GM19468 (cell line): Measurements from ENCODE around the gene FBXO8.
"Not testable (repeated sequence)": the region's sequence is repeated elsewhere in the genome, so short reads cannot be mapped to it uniquely, and the experiment has no call there.

Source experiments
- ATAC-seq: cut with Tn5 transposase; IDR thresholded peaks from one replicate; pipeline ENCODE4 v1.9.1; 2021; ENCODE audit warnings: mild to moderate bottlenecking, moderate library complexity, moderate number of reproducible peaks; ENCODE audit not compliant: unreplicated experiment; ENCODE audit errors: extremely low read depth

FBXO8 gene

GRCh38 chr4:174286870-174287269, 3.4 kb upstream of the FBXO8 start:
- no peak for ATAC-seq

- ATAC-seq: no peak
Observed at GRCh38 chr4:174284487-174284886, 1.0 kb upstream of the FBXO8 start.

GRCh38 chr4:174282836-174283506, 496 bp downstream of the FBXO8 start:
- ATAC-seq: peak; percentile 100

DNA sequence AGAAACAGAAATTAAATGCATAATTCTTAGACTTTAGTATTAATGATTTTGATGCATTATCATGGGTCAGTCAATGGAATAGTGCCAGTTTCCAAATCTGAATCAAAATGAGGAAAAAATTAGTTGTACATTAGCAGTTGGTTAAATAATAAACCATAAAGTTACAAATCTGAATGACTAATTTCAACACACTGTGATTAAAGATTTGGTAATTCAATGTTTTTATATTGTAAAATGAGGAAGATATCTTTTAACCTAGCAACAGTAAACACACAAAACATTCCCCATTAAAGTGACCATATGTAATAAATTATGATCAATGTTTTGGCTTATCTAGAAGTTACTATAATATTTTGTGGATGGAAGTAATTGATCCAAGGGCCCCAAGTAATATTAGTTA, 1.6 kb downstream of the FBXO8 start:
- no peak for ATAC-seq

DNA sequence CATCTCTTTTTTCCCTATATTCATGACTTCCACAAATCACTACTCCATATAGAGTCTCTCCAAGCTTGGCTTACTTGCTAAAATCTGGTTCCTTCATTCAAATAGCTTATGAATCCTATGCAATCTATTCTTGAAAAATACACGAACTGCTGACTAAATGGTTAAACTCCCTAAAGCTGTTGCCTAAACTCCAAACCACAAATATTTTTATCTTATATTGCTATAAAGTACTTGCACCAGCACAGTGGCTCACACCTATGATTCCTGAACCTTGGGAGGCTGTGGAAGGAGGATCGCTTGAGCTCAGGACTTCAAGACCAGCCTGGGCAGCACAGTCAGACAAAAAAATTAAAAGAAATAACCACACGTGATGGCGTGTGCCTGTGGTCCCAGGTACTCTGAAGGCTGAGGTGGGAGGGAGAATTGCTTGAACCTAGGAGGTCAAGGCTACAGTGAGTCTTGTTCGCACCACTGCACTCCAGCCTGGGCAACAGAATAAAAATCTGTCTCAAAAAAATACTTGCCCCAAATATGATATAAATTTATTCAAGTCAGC, 2.2 kb downstream of the FBXO8 start:
- no peak for ATAC-seq

DNA sequence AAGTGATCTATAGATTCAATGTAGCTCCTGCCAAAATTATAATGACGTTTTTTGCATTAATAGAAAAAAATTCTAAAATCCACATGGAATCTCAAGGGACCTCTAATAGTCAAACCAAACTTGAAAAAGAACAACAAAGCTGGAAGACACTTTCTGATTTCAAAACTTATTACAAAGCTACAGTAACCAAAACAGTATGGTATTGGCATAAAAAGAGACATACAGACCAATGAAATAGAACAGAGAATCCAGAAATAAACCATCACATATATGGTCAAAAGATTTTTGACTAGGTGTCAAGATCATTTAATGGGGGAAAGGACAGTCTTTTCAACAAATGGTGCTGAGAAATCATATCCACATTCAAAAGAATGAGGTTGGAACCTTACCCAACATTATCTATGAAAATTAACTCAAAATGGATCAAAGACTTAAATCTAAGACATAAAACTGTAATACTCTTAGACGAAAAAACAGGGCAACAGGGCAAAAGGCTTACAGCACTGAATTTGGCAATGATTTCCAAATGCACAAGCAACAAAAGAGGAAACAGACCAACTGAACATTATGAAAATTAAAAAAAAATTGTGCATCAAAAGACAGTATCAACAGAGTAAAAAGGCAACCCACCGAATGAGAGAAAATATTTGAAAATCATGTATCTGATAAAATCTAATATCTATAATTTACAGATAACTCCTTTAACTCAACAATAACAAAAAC, 3.9 kb downstream of the FBXO8 start:
- no peak for ATAC-seq

DNA sequence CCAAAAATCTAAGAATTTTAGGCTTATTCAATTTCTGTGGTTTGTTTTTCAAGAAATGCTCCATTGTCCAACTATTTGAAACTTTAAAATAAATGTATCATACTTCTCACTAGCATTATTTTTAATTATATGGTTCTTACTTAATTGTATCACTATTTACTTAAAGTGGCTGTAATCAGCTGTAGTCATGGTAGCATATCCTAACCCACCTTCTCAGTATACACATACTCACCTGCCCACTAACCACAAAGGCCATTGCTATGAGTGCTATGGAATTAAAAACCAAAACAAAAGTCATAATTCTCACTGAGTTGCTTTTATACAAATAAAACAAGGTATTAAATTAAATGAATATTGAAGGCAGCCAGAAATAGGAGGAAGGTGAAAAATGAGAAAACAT, 5.0 kb downstream of the FBXO8 start:
- no peak for ATAC-seq

GRCh38 chr4:174277433-174277832, 6.0 kb downstream of the FBXO8 start:
- no peak for ATAC-seq

GRCh38 chr4:174275101-174275500, 8.4 kb downstream of the FBXO8 start:
- ATAC-seq: no peak

DNA sequence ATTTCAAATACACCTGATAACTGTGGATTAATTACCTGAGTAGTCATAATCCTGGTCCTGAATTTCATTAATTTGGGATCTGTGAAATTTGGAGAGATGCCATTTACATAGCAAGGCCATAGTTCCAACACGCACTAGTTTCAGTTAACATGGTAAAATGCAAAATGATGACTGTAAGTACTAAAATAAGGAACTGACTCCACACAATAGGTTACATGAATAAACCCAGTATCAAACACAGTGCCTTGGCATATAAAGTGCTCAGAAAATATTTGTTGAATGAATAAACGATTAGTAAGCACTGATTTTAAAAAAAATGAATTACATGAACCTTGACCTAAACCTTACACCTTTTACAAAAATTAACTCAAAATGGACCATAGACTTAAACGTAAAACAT, 9.0 kb downstream of the FBXO8 start:
- no peak for ATAC-seq

DNA sequence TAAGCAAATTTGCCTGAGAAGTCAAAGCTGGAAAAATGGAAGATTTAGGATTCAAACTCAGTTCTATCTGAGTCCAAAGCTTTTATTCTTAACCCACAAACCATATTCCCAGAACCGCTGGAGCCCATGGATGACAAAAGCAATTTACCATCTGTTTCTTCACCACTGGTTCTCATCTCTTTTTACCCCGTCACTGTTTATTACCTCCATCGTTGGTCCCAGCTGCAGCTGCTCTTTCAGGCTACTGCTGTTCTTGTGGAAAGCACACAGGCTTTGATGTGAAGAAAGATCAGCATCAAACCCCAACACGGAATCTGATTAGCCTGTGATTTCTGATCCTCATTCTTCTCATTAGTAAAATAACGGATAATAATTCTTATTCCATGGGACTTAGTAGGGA, 9.5 kb downstream of the FBXO8 start:
- ATAC-seq: no peak

DNA sequence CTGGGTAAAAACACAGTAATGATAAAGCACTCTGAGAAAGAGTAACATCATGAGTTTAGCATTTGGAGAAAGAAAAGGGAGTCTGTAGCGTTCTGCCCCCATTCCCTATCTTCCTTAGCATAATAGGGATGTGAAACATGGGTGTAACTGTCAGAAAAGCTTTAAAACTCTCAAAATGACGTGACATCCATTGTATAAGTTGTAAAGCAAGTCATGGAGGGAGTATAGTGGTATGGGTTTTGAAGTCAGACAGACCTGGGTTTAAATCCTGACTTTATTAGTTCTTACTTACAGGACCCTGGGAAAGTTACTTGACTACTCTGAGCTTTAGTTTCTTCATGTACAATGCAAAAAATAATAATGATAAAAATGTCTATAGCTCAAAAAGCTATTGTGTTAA, 17.1 kb downstream of the FBXO8 start:
- ATAC-seq: no peak

DNA sequence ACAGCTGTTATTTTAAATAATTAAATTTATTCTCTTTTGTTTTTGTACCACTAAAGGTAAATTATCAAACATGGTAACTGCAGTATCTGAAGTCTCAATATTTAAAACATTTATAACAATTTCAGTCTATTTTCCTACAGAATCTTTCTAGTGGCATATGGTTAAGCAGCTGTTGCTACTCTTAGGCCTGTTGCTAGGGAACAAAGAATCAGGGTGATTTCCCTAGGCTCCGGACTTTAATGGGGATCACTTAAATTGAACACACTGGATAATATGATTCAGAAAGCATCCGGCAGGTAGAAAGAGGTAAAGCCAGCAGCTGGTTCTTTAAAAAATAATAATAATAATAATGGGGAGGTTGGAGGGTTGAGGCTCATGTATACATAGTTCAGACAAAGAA, 17.6 kb downstream of the FBXO8 start:
- ATAC-seq: no peak

GRCh38 chr4:174263445-174263736, 20.1 kb downstream of the FBXO8 start:
- ATAC-seq: no peak

DNA sequence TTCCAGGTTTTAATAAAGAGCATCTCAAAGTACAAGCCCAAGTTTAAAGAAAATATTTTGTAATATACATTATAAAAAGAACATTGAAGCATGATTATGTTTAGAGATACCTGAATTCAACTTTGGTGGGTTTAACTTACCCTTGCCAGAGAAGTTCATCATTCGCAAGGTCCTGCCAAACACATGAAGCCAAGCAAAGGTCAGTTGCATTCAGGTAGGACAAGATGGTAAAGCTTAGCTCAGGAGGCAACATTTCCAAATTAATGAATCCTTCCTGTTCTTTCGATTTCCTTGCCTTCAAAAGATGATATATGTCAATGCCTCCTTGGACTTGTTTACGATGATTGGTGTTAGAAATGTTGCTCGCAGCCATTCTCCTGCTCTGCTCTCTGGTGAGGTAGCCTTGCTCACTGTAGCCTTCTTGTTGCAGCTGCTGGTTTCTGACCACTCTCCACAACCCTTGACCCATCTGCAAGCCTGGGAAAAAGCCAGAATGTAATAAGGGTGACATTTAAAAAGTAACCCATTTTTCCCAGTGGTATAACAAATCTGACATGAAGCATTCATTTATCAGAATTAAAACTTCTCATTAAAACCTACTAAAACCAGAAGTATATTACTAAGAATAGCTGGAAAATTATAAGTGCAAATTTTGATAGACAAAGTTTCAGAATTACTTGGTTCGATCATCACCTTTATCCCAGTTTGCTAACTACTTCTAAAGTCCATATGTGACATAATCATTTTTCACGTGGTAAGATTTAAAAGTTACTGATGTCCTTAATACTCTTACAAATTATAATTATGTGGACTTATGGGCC, 20.6 kb downstream of the FBXO8 start:
- ATAC-seq: no peak

- ATAC-seq: not testable (repeated sequence)
Observed at GRCh38 chr4:174261432-174261831, 22.0 kb downstream of the FBXO8 start.

DNA sequence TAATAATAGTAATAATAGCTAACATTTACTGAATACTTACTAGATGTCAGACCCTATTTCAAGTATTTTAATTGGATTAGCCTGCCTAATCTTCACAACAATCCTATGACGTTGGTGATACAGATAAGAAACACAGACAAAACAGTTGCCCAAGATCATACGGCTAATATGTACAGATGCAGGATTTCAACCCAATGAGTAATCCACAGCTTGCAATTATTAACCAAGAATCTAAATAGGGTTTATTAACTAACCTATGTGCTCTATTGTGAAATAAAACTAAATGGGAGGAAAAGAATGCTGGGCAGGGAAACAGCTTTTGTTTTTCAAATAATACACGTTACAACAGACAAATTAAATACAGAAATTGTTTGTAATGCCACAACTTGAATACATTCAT, 23.4 kb downstream of the FBXO8 start:
- ATAC-seq: peak; percentile 29

- no peak for ATAC-seq
Observed at GRCh38 chr4:174259580-174259979, 23.9 kb downstream of the FBXO8 start.

- ATAC-seq: no peak
Observed at GRCh38 chr4:174256277-174256713, 27.2 kb downstream of the FBXO8 start.

GRCh38 chr4:174255786-174256185, 27.7 kb downstream of the FBXO8 start:
- ATAC-seq: no peak

- no peak for ATAC-seq
Observed at GRCh38 chr4:174255374-174255773, 28.1 kb downstream of the FBXO8 start.
